Tibial nerve (tissue), 4 donors: ENCODE data around the gene S100A16.

Source experiments
- EP300 ChIP-seq, 2 donors: sonication (generic); formaldehyde crosslinking; IDR thresholded peaks; one replicate each; pipeline ENCODE4 v1.6.1; 2017; ENCODE audit warnings: antibody characterized with exemption in 2 of 2, mild to moderate bottlenecking in 1 of 2
- POLR2A ChIP-seq, 2 donors: fragments of 450-650 bp; IDR thresholded peaks; one replicate each; pipeline ENCODE4 v1.6.1; 2017; ENCODE audit warnings: antibody characterized with exemption in 2 of 2, mild to moderate bottlenecking in 2 of 2, moderate library complexity in 2 of 2
- TF ChIP-seq, protein P1 (sequence below), 5 experiments: fragments of 200-600 bp in 3 of 5; fragments of 450-650 bp in 2 of 5; sonication (generic) in 3 of 5; IDR thresholded peaks; one replicate each; pipeline ENCODE4 v1.5.1; 2016 to 2019; ENCODE audit warnings: antibody characterized with exemption in 5 of 5, mild to moderate bottlenecking in 3 of 5, moderate library complexity in 2 of 5

DNA sequence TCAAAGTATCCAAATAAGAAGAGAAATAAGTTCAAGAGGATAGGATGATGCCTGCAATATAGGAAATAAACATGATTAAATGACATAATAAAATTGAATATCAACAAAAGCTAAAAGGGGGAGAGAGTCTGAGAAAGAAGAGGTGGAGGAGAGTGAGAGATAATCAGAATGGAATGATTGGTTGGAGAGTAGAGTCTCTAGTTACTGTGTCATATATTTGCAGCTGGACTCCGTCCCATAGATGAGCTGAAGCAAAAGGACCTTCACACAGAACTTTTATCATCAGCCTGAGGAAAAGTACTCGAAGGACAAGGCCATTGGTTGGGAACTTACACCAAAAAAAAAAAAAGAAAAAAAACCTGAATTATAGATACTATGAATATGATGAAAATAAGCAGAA, 24.5 kb downstream of the S100A16 start:
- TF ChIP-seq, protein P1, sequence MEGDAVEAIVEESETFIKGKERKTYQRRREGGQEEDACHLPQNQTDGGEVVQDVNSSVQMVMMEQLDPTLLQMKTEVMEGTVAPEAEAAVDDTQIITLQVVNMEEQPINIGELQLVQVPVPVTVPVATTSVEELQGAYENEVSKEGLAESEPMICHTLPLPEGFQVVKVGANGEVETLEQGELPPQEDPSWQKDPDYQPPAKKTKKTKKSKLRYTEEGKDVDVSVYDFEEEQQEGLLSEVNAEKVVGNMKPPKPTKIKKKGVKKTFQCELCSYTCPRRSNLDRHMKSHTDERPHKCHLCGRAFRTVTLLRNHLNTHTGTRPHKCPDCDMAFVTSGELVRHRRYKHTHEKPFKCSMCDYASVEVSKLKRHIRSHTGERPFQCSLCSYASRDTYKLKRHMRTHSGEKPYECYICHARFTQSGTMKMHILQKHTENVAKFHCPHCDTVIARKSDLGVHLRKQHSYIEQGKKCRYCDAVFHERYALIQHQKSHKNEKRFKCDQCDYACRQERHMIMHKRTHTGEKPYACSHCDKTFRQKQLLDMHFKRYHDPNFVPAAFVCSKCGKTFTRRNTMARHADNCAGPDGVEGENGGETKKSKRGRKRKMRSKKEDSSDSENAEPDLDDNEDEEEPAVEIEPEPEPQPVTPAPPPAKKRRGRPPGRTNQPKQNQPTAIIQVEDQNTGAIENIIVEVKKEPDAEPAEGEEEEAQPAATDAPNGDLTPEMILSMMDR (IDR thresholded peaks at IDR 0.05), result no peak
- TF ChIP-seq EP300 (IDR thresholded peaks at IDR 0.05), result no peak
- no peak for TF ChIP-seq POLR2A (IDR thresholded peaks at IDR 0.05)
